ENCODE measurements around the gene ZCCHC17. TPM values are rescaled to one million over a fixed set of nuclear protein-coding genes. Genes with fewer than 3 reads are reported as not detected.

ZCCHC17 gene
- total and polyA plus RNA-seq, 2 donors (not counting 1 experiment from before 2014, with no cell fraction given) = 14.1 to 20.3 TPM

- H3K9me3 Mint-ChIP-seq (ENCODE audit: insufficient read depth) = no peaks in the 10 kb centered on the region
- POLR2A ChIA-PET = no interaction called here
- CTCF ChIA-PET = interaction anchor here (0.7 to 4.1 kb wide), 2 partner anchors 13 to 607 kb away, joined by 3 to 20 read pairs; no protein-coding TSS in a partner anchor
- Histone ChIP-seq H3K27ac (ENCODE audit: low read length in 2 of 2) (no peak overlapping the region), H3K9me3 (ENCODE audit: control extremely low read depth in 1 of 3, control insufficient read depth in 2 of 3, insufficient read depth in 1 of 3, low read length in 2 of 3) (peaks cover 0 to 6% (median 0%) of the 10 kb centered on the region in 3 donors), H3K4me2 (replicated peaks; ENCODE audit: low read depth, low read length, poor library complexity, severe bottlenecking) (no peak overlapping the region), H3K36me3 (replicated peaks in 1 of 2; ENCODE audit: control extremely low read depth in 1 of 2, control insufficient read depth in 1 of 2, extremely low read depth in 1 of 2, insufficient read depth in 2 of 2, low read length in 1 of 2) (no peaks in the 10 kb centered on the region), H3K79me2 (ENCODE audit: control insufficient read depth, insufficient read depth, low read length) (no peaks in the 10 kb centered on the region), H3K4me1 (ENCODE audit: control insufficient read depth in 2 of 2, insufficient read depth in 2 of 2, low read length in 2 of 2) (peaks cover 12 to 13% of the 10 kb centered on the region in 2 donors), H2AFZ (ENCODE audit: insufficient read depth, low read depth, low read length, poor library complexity, severe bottlenecking) (no peak overlapping the region), H3K27me3 (replicated peaks in 1 of 4; ENCODE audit: control extremely low read depth in 1 of 4, control insufficient read depth in 3 of 4, insufficient read depth in 4 of 4, low read length in 3 of 4) (peaks cover 0 to 43% (median 15%) of the 10 kb centered on the region in 4 experiments), H3K9ac (ENCODE audit: low read length) (no peak overlapping the region), H3K4me3 (ENCODE audit: control extremely low read depth in 1 of 5, extremely low read depth in 1 of 5, insufficient read depth in 1 of 5, low read depth in 2 of 5, low read length in 4 of 5) (no peak overlapping the region), H4K20me1 (ENCODE audit: control insufficient read depth, insufficient read depth, low read length, poor library complexity, severe bottlenecking) (no peaks in the 10 kb centered on the region)
- TF ChIP-seq CTCF (IDR thresholded peaks at IDR 0.05) (no peak), EZH2 (IDR thresholded peaks at IDR 0.05; ENCODE audit: borderline replicate concordance, insufficient read depth, low read depth, low read length, poor library complexity, severe bottlenecking) (no peak)
- H3K4me3 Mint-ChIP-seq = no peak overlapping the region
- intact Hi-C loops (cut with micrococcal nuclease) = no loop called here
- H3K4me1 Mint-ChIP-seq = peaks cover 10% of the 10 kb centered on the region
- ATAC-seq (ENCODE audit: low read depth) (no peak), DNase-seq (no peak)
- H3K27ac Mint-ChIP-seq = no peak overlapping the region
- H3K27me3 Mint-ChIP-seq = peaks cover 49% of the 10 kb centered on the region
- WGBS (ENCODE audit: insufficient coverage) = 89% methylated on average over 5 of the region's 5 CpGs
Measured at GRCh38 chr1:31408788-31409318, 112.0 kb downstream of the ZCCHC17 start.

Data from B cell (primary cell).